Naive thymus-derived CD4-positive, alpha-beta T cell (primary cell): Measurements from ENCODE around the gene KCNQ1OT1. TPM values are rescaled to one million over a fixed set of nuclear protein-coding genes. Genes with fewer than 3 reads are reported as not detected.

Experiments used
- ATAC-seq: fragments of 150-1000 bp; cut with Tn5 transposase; 2 replicates; pipeline ENCODE4 v1.10.0; 2021; ENCODE audit warnings: mild to moderate bottlenecking, moderate library complexity
- CTCF ChIA-PET: fragments of 350-600 bp; sonication (Branson Sonifier 250); formaldehyde crosslinking; loops from one replicate; lab custom pipeline; 2021; ENCODE audit warnings: antibody characterized with exemption; lab: Charles Lee
- POLR2A ChIA-PET: fragments of 350-600 bp; sonication (Branson Sonifier 250); formaldehyde crosslinking; loops from one replicate; lab custom pipeline; 2021; ENCODE audit warnings: antibody characterized with exemption, inconsistent platforms; lab: Charles Lee
- DNase-seq, 9 donors: peaks; one replicate each; pipeline versions ENCODE4 v3.0.0 to v3.0.0-alpha.2; 2020 to 2022; ENCODE audit warnings: mixed read lengths in 1 of 9
- H3K27ac ChIP-seq: one replicate; pipeline ENCODE4 v1.7.0; 2013; ENCODE audit warnings: mild to moderate bottlenecking, low read depth, low read length, moderate library complexity
- H3K27me3 ChIP-seq, 2 donors: one replicate each; pipeline ENCODE4 v1.7.0; 2013; ENCODE audit warnings: low read length in 2 of 2, mild to moderate bottlenecking in 2 of 2, moderate library complexity in 2 of 2; ENCODE audit not compliant: control insufficient read depth in 2 of 2, insufficient read depth in 2 of 2
- H3K36me3 ChIP-seq, 3 experiments: 1 replicate in 2 of 3; 2 replicates in 1 of 3; pipeline ENCODE4 v1.7.0; 2013; ENCODE audit warnings: low read length in 3 of 3, mild to moderate bottlenecking in 3 of 3, moderate library complexity in 1 of 3; ENCODE audit not compliant: insufficient read depth in 3 of 3, control insufficient read depth in 2 of 3
- H3K4me1 ChIP-seq, 2 donors: one replicate each; pipeline ENCODE4 v1.7.0; 2013; ENCODE audit warnings: low read length in 2 of 2, mild to moderate bottlenecking in 2 of 2, moderate library complexity in 1 of 2; ENCODE audit not compliant: control insufficient read depth in 2 of 2, insufficient read depth in 2 of 2
- H3K4me3 ChIP-seq: 2 replicates; pipeline ENCODE4 v1.7.0; 2013; ENCODE audit warnings: mild to moderate bottlenecking, low read length
- H3K9me3 ChIP-seq, 3 experiments: 1 replicate in 2 of 3; 2 replicates in 1 of 3; pipeline ENCODE4 v1.7.0; 2013; ENCODE audit warnings: low read length in 3 of 3; ENCODE audit not compliant: control insufficient read depth in 2 of 3
- H3K27ac Mint-ChIP-seq, 9 donors: one replicate each; pipeline ENCODE4 v1.8.0; 2020 to 2022; ENCODE audit warnings: mixed read lengths in 9 of 9, mild to moderate bottlenecking in 8 of 9, moderate library complexity in 5 of 9, inconsistent platforms in 2 of 9
- H3K27me3 Mint-ChIP-seq, 5 donors: one replicate each; pipeline ENCODE4 v1.8.0; 2021 to 2022; ENCODE audit warnings: mixed read lengths in 5 of 5, mild to moderate bottlenecking in 1 of 5
- H3K36me3 Mint-ChIP-seq, 5 donors: one replicate each; pipeline ENCODE4 v1.8.0; 2020 to 2022; ENCODE audit warnings: mixed read lengths in 5 of 5, mild to moderate bottlenecking in 3 of 5, inconsistent platforms in 1 of 5
- H3K4me1 Mint-ChIP-seq, 7 donors: one replicate each; pipeline ENCODE4 v1.8.0; 2020 to 2022; ENCODE audit warnings: mixed read lengths in 7 of 7, mild to moderate bottlenecking in 3 of 7, inconsistent platforms in 1 of 7
- H3K4me3 Mint-ChIP-seq, 10 donors: one replicate each; pipeline ENCODE4 v1.8.0; 2020 to 2022; ENCODE audit warnings: mild to moderate bottlenecking in 10 of 10, mixed read lengths in 10 of 10, moderate library complexity in 6 of 10, inconsistent platforms in 2 of 10
- H3K9me3 Mint-ChIP-seq, 11 donors: one replicate each; pipeline ENCODE4 v1.8.0; 2020 to 2022; ENCODE audit warnings: mixed read lengths in 11 of 11, mild to moderate bottlenecking in 4 of 11, inconsistent platforms in 1 of 11, moderate library complexity in 1 of 11
- intact Hi-C, 2 donors: fragments of 100-400 bp; cut with micrococcal nuclease; formaldehyde crosslinking; loops; one replicate each; pipeline ENCODE4 v1.15.1; 2023
- polyA plus RNA-seq, 2 donors: library from polyadenylated mRNA; unstranded; fragments of 300-500 nt; fragmentation: Illumina TruSeq; gene quantifications; one replicate each; pipeline ENCODE4 v1.2.3, GENCODE V29; 2021
- total RNA-seq, 6 experiments: library from RNA in 5 of 6; stranded (reverse) in 5 of 6; gene quantifications; 1 replicate in 5 of 6; 2 replicates in 1 of 6; pipeline ENCODE4 v1.2.3 and lab custom pipeline; 2021 to 2026

KCNQ1OT1 gene
- total and polyA plus RNA-seq, 7 experiments from 2014 or later, result 0.07 to 0.56 (median 0.19) TPM

DNA sequence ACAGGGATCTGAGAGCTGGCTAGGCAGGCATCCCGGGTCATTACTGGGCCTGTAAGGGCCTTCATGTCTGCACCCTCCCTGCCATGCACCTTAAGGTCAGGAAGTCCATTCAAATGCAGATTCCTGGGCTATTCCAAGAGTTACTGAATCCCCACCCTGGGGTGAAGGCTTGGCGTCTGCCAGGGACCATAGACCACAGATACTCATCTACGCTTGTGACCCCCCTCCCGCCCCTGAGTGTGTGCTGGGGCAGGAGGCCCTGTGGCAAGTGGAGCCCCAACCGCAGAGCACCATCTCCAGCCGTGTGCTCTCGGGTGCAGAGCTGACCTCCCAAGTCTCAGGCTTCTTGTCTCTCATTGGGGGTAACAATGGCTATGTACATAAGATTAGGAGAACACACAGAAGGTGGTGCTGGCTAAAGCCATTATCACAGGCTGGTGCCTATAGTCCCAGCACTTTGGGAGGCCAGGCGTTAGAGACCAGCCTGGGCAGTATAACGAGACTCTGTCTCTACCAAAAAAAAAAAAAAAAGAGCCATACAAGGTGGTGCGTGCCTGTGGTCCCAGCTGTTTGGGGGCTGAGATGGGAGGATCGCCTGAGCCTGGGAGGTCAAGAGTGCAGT is 19.1 kb upstream of the KCNQ1OT1 start:
- POLR2A ChIA-PET, result no interaction called here
- no peaks in the 10 kb centered on the region for H3K4me1 ChIP-seq
- Mint-ChIP-seq H3K27ac (no peak overlapping the region), H3K27me3 (no peaks in the 10 kb centered on the region), H3K9me3 (no peaks in the 10 kb centered on the region), H3K36me3 (peaks cover 0 to 8% (median 0%) of the 10 kb centered on the region in 5 donors), H3K4me3 (no peak overlapping the region), H3K4me1 (peaks cover 0 to 2% (median 0%) of the 10 kb centered on the region in 7 donors)
- DNase-seq, result no peak
- no peak for ATAC-seq
- no peaks in the 10 kb centered on the region for H3K27me3 ChIP-seq
- no peak overlapping the region for H3K4me3 ChIP-seq
- CTCF ChIA-PET, result no interaction called here
- intact Hi-C loops, result no loop called here
- H3K36me3 ChIP-seq, result peaks cover 0 to 13% (median 0%) of the 10 kb centered on the region in 3 experiments
- H3K27ac ChIP-seq, result no peak overlapping the region
- H3K9me3 ChIP-seq, result no peaks in the 10 kb centered on the region

DNA sequence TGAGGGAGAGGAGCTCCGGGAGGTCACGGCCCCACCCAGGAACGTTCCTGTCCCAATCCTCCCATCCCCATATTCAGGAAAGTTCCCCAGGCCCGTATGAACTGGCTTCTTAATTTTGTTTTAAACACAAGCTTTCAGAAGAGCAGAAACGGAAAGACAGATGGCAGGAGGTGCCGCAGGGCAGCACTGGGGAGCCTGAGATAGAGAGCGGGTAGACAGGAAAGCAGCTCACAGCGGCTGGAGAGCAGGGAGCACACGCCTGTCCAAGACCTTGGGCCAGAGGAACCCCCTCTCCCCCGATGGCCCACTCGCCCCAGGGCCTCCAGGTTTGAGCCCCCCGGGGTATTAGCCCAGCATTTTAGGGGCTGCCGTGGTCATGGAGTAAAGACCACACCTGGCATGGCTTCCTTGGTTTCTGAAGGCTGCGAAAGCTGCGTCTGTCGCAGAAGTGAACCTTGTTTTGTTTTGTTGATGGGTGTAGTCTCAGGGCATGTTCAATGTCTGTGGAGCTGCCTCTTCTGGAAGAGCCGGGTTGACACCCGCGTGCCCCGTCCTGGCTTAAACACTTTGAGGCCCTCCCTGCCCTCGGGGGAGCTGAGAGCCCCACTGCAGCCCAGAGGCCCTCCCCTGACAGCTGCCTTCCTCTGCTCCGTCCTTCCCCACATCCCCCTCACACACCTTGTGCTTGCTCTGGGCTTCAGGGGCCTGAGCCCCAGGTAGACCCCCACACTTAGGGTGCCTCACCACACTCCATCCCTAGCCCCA is 17.9 kb upstream of the KCNQ1OT1 start:
- Histone ChIP-seq H3K36me3 (peaks cover 0 to 14% (median 0%) of the 10 kb centered on the region in 3 experiments), H3K27ac (no peak overlapping the region), H3K4me1 (no peaks in the 10 kb centered on the region), H3K4me3 (no peak overlapping the region), H3K9me3 (no peaks in the 10 kb centered on the region), H3K27me3 (no peaks in the 10 kb centered on the region)
- peaks cover 0 to 8% (median 0%) of the 10 kb centered on the region in 5 donors for H3K36me3 Mint-ChIP-seq
- intact Hi-C loops, result no loop called here
- DNase-seq (no peak), ATAC-seq (no peak)
- H3K27ac Mint-ChIP-seq, result no peak overlapping the region
- no peaks in the 10 kb centered on the region for H3K9me3 Mint-ChIP-seq
- H3K4me1 Mint-ChIP-seq, result peaks cover 0 to 2% (median 0%) of the 10 kb centered on the region in 7 donors
- POLR2A ChIA-PET, result no interaction called here
- no peak overlapping the region for H3K4me3 Mint-ChIP-seq
- H3K27me3 Mint-ChIP-seq, result no peaks in the 10 kb centered on the region
- CTCF ChIA-PET, result no interaction called here

- POLR2A ChIA-PET, result no interaction called here
- peaks cover 0 to 17% (median 0%) of the 10 kb centered on the region in 3 experiments for H3K36me3 ChIP-seq
- no peaks in the 10 kb centered on the region for H3K4me1 ChIP-seq
- no peaks in the 10 kb centered on the region for H3K27me3 ChIP-seq
- no peaks in the 10 kb centered on the region for H3K9me3 Mint-ChIP-seq
- no peak for DNase-seq
- peaks cover 0 to 2% (median 0%) of the 10 kb centered on the region in 7 donors for H3K4me1 Mint-ChIP-seq
- no peaks in the 10 kb centered on the region for H3K27me3 Mint-ChIP-seq
- H3K9me3 ChIP-seq, result no peaks in the 10 kb centered on the region
- H3K27ac Mint-ChIP-seq, result no peak overlapping the region
- CTCF ChIA-PET, result no interaction called here
- H3K4me3 Mint-ChIP-seq, result no peak overlapping the region
- H3K4me3 ChIP-seq, result no peak overlapping the region
- H3K27ac ChIP-seq, result no peak overlapping the region
- intact Hi-C loops, result no loop called here
- peaks cover 0 to 9% (median 0%) of the 10 kb centered on the region in 5 donors for H3K36me3 Mint-ChIP-seq
- no peak for ATAC-seq
These were observed 16.7 kb upstream of the KCNQ1OT1 start for GRCh38 chr11:2716376-2717095.

GRCh38 chr11:2715716-2716350 is 16.0 kb upstream of the KCNQ1OT1 start:
- no peak overlapping the region for H3K27ac Mint-ChIP-seq
- no peaks in the 10 kb centered on the region for H3K27me3 Mint-ChIP-seq
- CTCF ChIA-PET, result no interaction called here
- H3K36me3 ChIP-seq, result peaks cover 0 to 17% (median 0%) of the 10 kb centered on the region in 3 experiments
- H3K27me3 ChIP-seq, result no peaks in the 10 kb centered on the region
- H3K36me3 Mint-ChIP-seq, result peaks cover 0 to 16% (median under 1%) of the 10 kb centered on the region in 5 donors
- intact Hi-C loops, result no loop called here
- no peak for DNase-seq
- no peaks in the 10 kb centered on the region for H3K4me1 ChIP-seq
- no peaks in the 10 kb centered on the region for H3K9me3 Mint-ChIP-seq
- H3K4me3 Mint-ChIP-seq, result no peak overlapping the region
- no peak overlapping the region for H3K27ac ChIP-seq
- POLR2A ChIA-PET, result no interaction called here
- H3K4me1 Mint-ChIP-seq, result peaks cover 0 to 2% (median 0%) of the 10 kb centered on the region in 7 donors
- no peaks in the 10 kb centered on the region for H3K9me3 ChIP-seq
- no peak overlapping the region for H3K4me3 ChIP-seq
- no peak for ATAC-seq

DNA sequence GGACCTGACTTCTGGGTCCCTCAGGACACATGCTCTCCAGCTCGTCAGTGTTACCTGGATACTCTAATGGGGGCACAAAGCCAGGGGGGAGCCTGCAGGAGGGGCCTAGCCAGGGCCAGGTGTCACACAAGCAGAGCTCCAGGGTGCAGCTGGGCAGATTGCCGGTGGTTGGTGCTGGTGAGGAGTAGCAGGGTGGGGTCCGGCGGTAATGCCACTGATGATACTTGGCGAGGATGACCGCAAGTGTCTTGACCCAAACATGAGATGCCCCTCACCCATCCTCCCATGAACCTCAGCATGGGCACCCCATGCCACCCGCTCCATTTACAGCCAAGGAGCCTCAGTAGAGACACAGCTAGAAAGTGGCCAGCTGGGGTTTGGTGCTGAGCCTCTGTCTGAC is 15.1 kb upstream of the KCNQ1OT1 start:
- ATAC-seq (no peak), DNase-seq (no peak)
- ChIA-PET POLR2A (no interaction called here), CTCF (no interaction called here)
- peaks cover 0 to 10% (median 4%) of the 10 kb centered on the region in 11 donors for H3K9me3 Mint-ChIP-seq
- Histone ChIP-seq H3K27me3 (no peaks in the 10 kb centered on the region), H3K4me3 (no peak overlapping the region), H3K36me3 (peaks cover 0 to 17% (median 0%) of the 10 kb centered on the region in 3 experiments), H3K27ac (no peak overlapping the region), H3K9me3 (no peaks in the 10 kb centered on the region), H3K4me1 (no peaks in the 10 kb centered on the region)
- no peak overlapping the region for H3K4me3 Mint-ChIP-seq
- peaks cover 0 to 25% (median 10%) of the 10 kb centered on the region in 5 donors for H3K36me3 Mint-ChIP-seq
- intact Hi-C loops, result no loop called here
- H3K27me3 Mint-ChIP-seq, result no peaks in the 10 kb centered on the region
- H3K4me1 Mint-ChIP-seq, result peaks cover 0 to 2% (median 0%) of the 10 kb centered on the region in 7 donors
- H3K27ac Mint-ChIP-seq, result no peak overlapping the region

DNA sequence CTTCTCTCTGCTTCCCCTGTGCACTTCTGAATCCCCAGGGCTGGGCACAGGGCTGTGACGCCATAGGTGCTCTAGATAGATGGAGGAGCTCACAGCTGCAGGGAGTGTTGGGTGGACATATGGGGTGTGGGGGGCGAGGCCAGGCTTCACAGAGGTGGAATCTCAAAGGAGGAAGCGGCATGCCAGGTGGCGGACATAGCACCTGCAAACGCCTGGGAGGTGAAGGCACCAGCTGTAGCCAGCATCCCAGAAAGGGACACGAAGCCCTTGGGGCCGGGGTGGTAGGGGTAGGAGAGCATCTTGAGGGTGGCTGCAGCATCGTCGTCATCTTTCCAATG is 14.6 kb upstream of the KCNQ1OT1 start:
- POLR2A ChIA-PET, result no interaction called here

More for the DNA sequence above, 14.6 kb upstream of the KCNQ1OT1 start:
- Mint-ChIP-seq H3K4me1 (peaks cover 0 to 4% (median 0%) of the 10 kb centered on the region in 7 donors), H3K27ac (no peak overlapping the region), H3K9me3 (peaks cover 0 to 14% (median 5%) of the 10 kb centered on the region in 11 donors), H3K36me3 (peaks cover 0 to 30% (median 14%) of the 10 kb centered on the region in 5 donors), H3K4me3 (no peak overlapping the region), H3K27me3 (no peaks in the 10 kb centered on the region)
- CTCF ChIA-PET, result no interaction called here
- H3K27ac ChIP-seq, result no peak overlapping the region
- ATAC-seq, result no peak
- no peaks in the 10 kb centered on the region for H3K4me1 ChIP-seq
- intact Hi-C loops, result no loop called here
- H3K4me3 ChIP-seq, result no peak overlapping the region
- H3K9me3 ChIP-seq, result peaks cover 0 to 2% (median 0%) of the 10 kb centered on the region in 3 experiments
- H3K36me3 ChIP-seq, result peaks cover 0 to 17% (median 0%) of the 10 kb centered on the region in 3 experiments
- DNase-seq, result no peak
- no peaks in the 10 kb centered on the region for H3K27me3 ChIP-seq
